Measurements from ENCODE around the gene FGF6. TPM values are rescaled to one million over a fixed set of nuclear protein-coding genes. Genes with fewer than 3 reads are reported as not detected.

The FGF6 gene
- total and polyA plus RNA-seq, 10 of the 15 experiments (the other 5 are each of a cell fraction or from before 2014, with no cell fraction given): not detected

- no peak overlapping the region for H3K4me3 ChIP-seq
- intact Hi-C loops (cut with micrococcal nuclease; ENCODE audit: unreplicated experiment) (no loop called here), in situ Hi-C loops (cut with MboI) (no loop called here)
- H3K4me2 ChIP-seq (ENCODE audit: control insufficient read depth, insufficient read depth): no peak overlapping the region
- ATAC-seq: no peak
- no peak for DNase-seq (ENCODE audit: low read depth, low spot score)
- no peaks in the 10 kb centered on the region for H3K79me2 ChIP-seq (ENCODE audit: control insufficient read depth, insufficient read depth, low read length)
- H3K4me1 ChIP-seq (ENCODE audit: control insufficient read depth, insufficient read depth, low read length): no peaks in the 10 kb centered on the region
- peaks cover 2% of the 10 kb centered on the region; the same call in 2 of the 3 replicates for H3K9me3 ChIP-seq (replicated peaks; ENCODE audit: control insufficient read depth, insufficient read depth, low read length)
- H3K36me3 ChIP-seq (ENCODE audit: control insufficient read depth in 2 of 2, insufficient read depth in 2 of 2, low read length in 1 of 2): no peaks in the 10 kb centered on the region
- H3K9ac ChIP-seq (ENCODE audit: control insufficient read depth, insufficient read depth, low read length): no peak overlapping the region
- no TSS peak for BruUV-seq (replicated peaks)
- no peak overlapping the region for H3K27ac ChIP-seq (ENCODE audit: control insufficient read depth, insufficient read depth)
- H2AFZ ChIP-seq (ENCODE audit: control insufficient read depth, low read depth, low read length): no peak overlapping the region
- SMC1A ChIA-PET (ENCODE audit: uncharacterized antibody, unreplicated experiment): no interaction called here
- no peaks in the 10 kb centered on the region for H4K20me1 ChIP-seq (ENCODE audit: control insufficient read depth, insufficient read depth)
- POLR2A ChIA-PET: no interaction called here
- RAD21 ChIA-PET (ENCODE audit: unreplicated experiment): no interaction called here
- WGBS (ENCODE audit: insufficient coverage, insufficient replicate concordance, low lambda C conversion rate, missing lambda C conversion rate): 51% methylated on average over 3 of the region's 3 CpGs
- no peak for FAIRE-seq
- CTCF ChIA-PET: no interaction called here
- TF ChIP-seq JUNB (IDR thresholded peaks at IDR 0.05) (peak; percentile 59), CBX5 (IDR thresholded peaks at IDR 0.05; ENCODE audit: low read depth) (0 out of 2 replicates have a peak, but pooled peaks have one; percentile 58), NFYA (IDR thresholded peaks at IDR 0.05; ENCODE audit: borderline replicate concordance, low read depth, low read length) (no peak)
- H3K27me3 ChIP-seq (replicated peaks in 1 of 2; ENCODE audit: control insufficient read depth in 2 of 2, insufficient read depth in 2 of 2, low read length in 1 of 2): no peaks in the 10 kb centered on the region
Measured at GRCh38 chr12:4478933-4479332, 33.3 kb upstream of the FGF6 start.

DNA sequence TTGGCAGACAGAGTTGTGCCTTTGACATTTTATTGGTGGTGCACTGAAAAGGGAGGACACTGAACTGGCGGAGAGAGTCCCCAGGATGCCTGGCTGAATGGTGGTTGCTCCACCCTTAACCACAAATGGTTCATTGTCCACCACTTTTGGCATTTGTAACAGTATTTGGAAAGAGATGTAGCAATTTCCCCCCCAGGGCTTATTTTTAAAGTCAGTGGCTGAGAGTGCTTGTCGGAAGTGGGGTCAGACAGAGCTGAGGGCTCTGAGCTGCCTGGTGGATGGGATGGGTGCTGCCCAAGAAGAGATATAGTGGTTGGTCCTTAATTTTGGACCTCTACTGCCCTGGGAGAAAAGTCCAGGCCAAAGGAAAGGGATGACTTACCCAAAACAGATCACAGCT, 31.5 kb upstream of the FGF6 start:
- Histone ChIP-seq H4K20me1 (ENCODE audit: control insufficient read depth, insufficient read depth) (no peaks in the 10 kb centered on the region), H3K9me3 (replicated peaks; ENCODE audit: control insufficient read depth, insufficient read depth, low read length) (peaks cover 2% of the 10 kb centered on the region; the same call in 2 of the 3 replicates), H3K4me3 (no peak overlapping the region), H3K9ac (ENCODE audit: control insufficient read depth, insufficient read depth, low read length) (no peak overlapping the region), H2AFZ (ENCODE audit: control insufficient read depth, low read depth, low read length) (no peak overlapping the region), H3K79me2 (ENCODE audit: control insufficient read depth, insufficient read depth, low read length) (no peaks in the 10 kb centered on the region), H3K27me3 (replicated peaks in 1 of 2; ENCODE audit: control insufficient read depth in 2 of 2, insufficient read depth in 2 of 2, low read length in 1 of 2) (no peaks in the 10 kb centered on the region), H3K4me2 (ENCODE audit: control insufficient read depth, insufficient read depth) (no peak overlapping the region), H3K36me3 (ENCODE audit: control insufficient read depth in 2 of 2, insufficient read depth in 2 of 2, low read length in 1 of 2) (no peaks in the 10 kb centered on the region), H3K27ac (ENCODE audit: control insufficient read depth, insufficient read depth) (no peak overlapping the region), H3K4me1 (ENCODE audit: control insufficient read depth, insufficient read depth, low read length) (no peaks in the 10 kb centered on the region)
- no peak for ATAC-seq
- intact Hi-C loops (cut with micrococcal nuclease; ENCODE audit: unreplicated experiment): no loop called here
- BruUV-seq (replicated peaks): no TSS peak
- RAD21 ChIA-PET (ENCODE audit: unreplicated experiment): no interaction called here
- FAIRE-seq: no peak
- POLR2A ChIA-PET: no interaction called here
- in situ Hi-C loops (cut with MboI): no loop called here
- WGBS (ENCODE audit: insufficient coverage, insufficient replicate concordance, low lambda C conversion rate, missing lambda C conversion rate): 0% methylated on average over 2 of the region's 2 CpGs
- no peak for DNase-seq (ENCODE audit: low read depth, low spot score)
- SMC1A ChIA-PET (ENCODE audit: uncharacterized antibody, unreplicated experiment): no interaction called here
- CTCF ChIA-PET: no interaction called here
- no peak for TF ChIP-seq ZNF592 (IDR thresholded peaks at IDR 0.05)
- TF ChIP-seq ZBTB4 (CRISPR knock-in tag; IDR thresholded peaks at IDR 0.05): no peak
- no peak for TF ChIP-seq MXI1 (IDR thresholded peaks at IDR 0.05; ENCODE audit: low read depth, low read length)
- no peak for TF ChIP-seq DPF2 (IDR thresholded peaks at IDR 0.05)

Measured in GM12878 (cell line).